ENCODE data around the gene VEZF1. TPM values are rescaled to one million over a fixed set of nuclear protein-coding genes. Genes with fewer than 3 reads are reported as not detected.
"Not testable (repeated sequence)": the region's sequence is repeated elsewhere in the genome, so short reads cannot be mapped to it uniquely, and the experiment has no call there.

Gene VEZF1
- total RNA-seq, 1 donor: 51.8 TPM

DNA sequence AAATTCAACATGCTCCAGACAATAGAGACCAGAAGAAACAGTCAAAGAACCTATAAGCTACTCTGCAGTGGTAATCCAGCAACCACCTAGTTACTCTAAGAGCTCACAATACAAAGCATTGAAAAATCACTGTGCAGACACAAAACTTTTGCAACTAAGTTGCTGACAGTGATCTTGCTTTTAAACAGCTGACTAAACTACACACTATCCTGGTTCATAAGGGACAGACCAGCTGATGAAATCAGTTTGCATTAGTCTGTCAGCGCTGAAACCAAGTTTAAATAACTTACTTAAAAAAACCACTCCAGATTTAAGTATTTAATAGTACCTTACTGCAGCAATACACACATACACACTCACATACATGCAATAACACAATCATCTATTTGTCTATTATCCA, 4.6 kb downstream of the VEZF1 start:
- no peak overlapping the region for H3K4me3 ChIP-seq (ENCODE audit: low read depth, low read length)
- TF ChIP-seq, protein P1, sequence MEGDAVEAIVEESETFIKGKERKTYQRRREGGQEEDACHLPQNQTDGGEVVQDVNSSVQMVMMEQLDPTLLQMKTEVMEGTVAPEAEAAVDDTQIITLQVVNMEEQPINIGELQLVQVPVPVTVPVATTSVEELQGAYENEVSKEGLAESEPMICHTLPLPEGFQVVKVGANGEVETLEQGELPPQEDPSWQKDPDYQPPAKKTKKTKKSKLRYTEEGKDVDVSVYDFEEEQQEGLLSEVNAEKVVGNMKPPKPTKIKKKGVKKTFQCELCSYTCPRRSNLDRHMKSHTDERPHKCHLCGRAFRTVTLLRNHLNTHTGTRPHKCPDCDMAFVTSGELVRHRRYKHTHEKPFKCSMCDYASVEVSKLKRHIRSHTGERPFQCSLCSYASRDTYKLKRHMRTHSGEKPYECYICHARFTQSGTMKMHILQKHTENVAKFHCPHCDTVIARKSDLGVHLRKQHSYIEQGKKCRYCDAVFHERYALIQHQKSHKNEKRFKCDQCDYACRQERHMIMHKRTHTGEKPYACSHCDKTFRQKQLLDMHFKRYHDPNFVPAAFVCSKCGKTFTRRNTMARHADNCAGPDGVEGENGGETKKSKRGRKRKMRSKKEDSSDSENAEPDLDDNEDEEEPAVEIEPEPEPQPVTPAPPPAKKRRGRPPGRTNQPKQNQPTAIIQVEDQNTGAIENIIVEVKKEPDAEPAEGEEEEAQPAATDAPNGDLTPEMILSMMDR (IDR thresholded peaks at IDR 0.05; ENCODE audit: insufficient read depth, low read depth, low read length): no peak
- DNase-seq (ENCODE audit: low read depth): no peak

GRCh38 chr17:57982452-57983170, 5.4 kb downstream of the VEZF1 start:
- H3K4me3 ChIP-seq (ENCODE audit: low read depth, low read length): no peak overlapping the region
- TF ChIP-seq, protein P1 (IDR thresholded peaks at IDR 0.05; ENCODE audit: insufficient read depth, low read depth, low read length): no peak
- no peak for DNase-seq (ENCODE audit: low read depth)

DNA sequence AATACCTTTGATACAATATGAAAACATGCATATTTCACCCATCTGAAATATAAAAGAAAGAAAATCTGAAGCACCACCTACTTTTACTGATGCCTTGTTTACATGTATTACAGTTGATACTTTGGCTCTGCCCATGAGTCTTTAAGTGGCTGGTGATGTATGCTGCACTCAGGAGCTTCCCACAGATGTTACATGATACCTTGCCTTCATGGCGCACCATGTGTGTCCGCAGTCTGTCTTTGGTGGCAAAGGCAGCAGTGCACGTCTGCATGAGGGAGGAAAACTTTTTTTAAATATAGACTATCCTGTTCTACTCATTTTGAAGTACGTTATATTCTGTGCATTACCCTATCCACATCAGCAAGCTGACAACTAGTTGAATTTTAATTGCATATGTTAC, 7.5 kb downstream of the VEZF1 start:
- TF ChIP-seq, protein P1 (IDR thresholded peaks at IDR 0.05; ENCODE audit: insufficient read depth, low read depth, low read length): no peak

GRCh38 chr17:57979076-57979475, 9.0 kb downstream of the VEZF1 start:
- no peak for DNase-seq (ENCODE audit: low read depth)
- no peak overlapping the region for H3K4me3 ChIP-seq (ENCODE audit: low read depth, low read length)
- TF ChIP-seq, protein P1 (IDR thresholded peaks at IDR 0.05; ENCODE audit: insufficient read depth, low read depth, low read length): no peak

More for the DNA sequence above, 7.5 kb downstream of the VEZF1 start:
- DNase-seq (ENCODE audit: low read depth): no peak
- no peak overlapping the region for H3K4me3 ChIP-seq (ENCODE audit: low read depth, low read length)

- no peak overlapping the region for H3K4me3 ChIP-seq (ENCODE audit: low read depth, low read length)
- TF ChIP-seq, protein P1 (IDR thresholded peaks at IDR 0.05; ENCODE audit: insufficient read depth, low read depth, low read length): no peak
- no peak for DNase-seq (ENCODE audit: low read depth)
Measured at GRCh38 chr17:57976594-57976993, 11.5 kb downstream of the VEZF1 start.

GRCh38 chr17:57975044-57975443, 13.0 kb downstream of the VEZF1 start:
- H3K4me3 ChIP-seq (ENCODE audit: low read depth, low read length): no peak overlapping the region
- TF ChIP-seq, protein P1 (IDR thresholded peaks at IDR 0.05; ENCODE audit: insufficient read depth, low read depth, low read length): no peak
- peak; percentile 75 for DNase-seq (ENCODE audit: low read depth)

DNA sequence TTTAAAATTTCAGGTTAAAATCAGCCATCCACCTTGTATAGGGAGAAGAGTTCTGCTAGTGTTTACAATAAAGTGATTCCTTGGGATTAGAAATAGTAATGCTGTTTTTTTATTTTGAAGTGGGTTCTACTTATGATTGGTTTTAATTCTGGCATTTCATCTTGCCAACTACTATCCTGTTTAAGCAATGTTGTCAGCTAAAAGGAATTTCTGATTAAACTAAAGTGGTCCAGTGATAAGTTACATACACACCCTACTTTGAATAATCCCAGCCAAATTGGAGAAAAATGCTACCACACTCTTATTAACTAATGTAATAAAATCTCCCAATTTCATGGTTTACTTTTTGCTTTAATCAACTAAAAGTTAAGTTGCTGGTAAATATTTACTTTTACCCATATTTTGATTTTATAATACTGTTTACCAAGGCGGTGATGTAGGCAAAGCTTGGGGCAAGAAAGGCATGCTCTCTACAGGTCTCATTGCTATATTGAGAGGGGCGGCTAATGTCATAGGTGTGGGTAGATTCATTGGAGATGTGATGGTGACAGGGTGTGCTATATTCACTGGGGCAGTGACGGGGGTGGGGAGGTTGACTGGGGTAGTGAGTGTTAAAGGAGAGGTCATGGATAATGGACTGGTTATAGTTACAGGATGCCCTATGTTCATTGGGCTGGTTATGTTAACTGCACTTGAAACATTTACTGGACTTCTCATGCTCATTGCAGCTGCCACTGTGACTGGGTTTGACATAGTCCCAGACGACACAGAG, 13.8 kb downstream of the VEZF1 start:
- H3K4me3 ChIP-seq (ENCODE audit: low read depth, low read length); DNase-seq (ENCODE audit: low read depth): not testable (repeated sequence)
